ENCODE measurements around the gene SF3A2.
"Not testable (repeated sequence)": the region's sequence is repeated elsewhere in the genome, so short reads cannot be mapped to it uniquely, and the experiment has no call there.

Gene SF3A2

GRCh38 chr19:2274931-2275535 is 38.4 kb downstream of the SF3A2 start:
- DNase-seq (ENCODE audit: low read depth, low spot score) = no peak

DNA sequence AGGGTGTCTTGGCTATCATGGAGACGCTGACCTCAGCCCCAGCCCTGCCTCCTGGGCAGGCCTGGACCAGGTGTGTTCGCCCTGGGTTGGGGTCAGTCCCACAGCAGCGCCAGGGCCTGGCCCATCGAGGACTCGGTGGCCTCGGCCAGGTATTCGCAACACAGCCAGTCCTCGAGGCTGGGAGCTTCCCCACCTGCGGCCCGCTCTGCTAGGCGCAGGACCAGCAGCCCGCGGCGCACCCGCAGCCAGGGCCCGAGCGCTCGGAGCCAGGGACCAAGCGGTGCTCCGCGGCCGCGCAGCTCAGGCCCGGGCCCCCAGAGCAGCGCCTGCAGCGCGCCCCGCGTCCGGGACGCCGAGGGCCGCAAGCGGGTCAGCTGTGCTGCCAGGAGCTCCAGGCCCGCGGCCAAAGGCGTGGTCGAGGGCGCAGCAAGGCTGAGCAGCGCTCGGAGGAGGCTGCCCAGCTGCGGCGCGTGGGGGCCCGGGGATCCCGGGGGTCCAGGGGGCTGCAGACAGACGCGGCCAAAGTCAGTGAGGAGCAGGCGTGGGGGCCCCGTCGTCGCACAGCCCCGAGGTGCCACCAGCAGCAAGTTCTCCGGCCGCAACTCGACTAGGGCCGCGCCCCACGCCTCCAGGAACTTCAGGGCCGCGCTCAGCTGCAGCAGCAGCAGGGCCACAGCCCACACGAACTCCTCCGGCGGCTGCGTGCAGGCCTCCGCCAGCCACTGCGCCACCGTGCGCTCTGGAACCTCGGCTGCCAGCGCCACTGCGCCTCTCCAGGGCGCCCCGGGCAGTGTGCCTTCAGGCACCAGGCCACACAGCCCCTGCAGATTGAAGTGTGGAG is 39.2 kb downstream of the SF3A2 start:
- DNase-seq (ENCODE audit: low read depth, low spot score) = no peak

DNA sequence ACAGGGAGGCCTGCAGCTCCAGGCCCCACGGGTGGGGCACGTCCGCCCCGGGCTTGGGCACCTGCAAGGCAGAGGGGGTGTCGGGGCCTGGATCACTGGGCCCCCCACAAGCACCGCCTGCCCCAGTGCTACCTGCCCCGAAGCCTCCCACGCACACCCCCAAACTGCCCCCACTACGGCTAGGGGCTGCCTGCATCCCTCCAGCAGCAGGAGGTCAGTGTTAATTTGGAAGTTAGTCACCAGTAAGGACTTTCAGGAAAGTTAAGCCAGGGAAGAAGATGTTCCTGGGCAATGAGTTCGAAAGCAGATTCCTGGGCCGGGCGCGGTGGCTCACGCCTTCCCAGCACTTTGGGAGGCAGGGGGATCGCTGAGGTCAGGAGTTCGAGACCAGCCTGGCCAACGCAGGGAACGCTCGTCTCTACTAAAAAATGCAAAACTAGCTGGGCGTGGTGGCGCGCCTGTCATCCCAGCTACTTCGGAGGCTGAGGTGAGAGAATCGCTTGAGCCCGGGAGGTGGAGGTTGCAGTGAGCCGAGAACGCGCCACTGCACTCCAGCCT is 39.9 kb downstream of the SF3A2 start:
- DNase-seq (ENCODE audit: low read depth, low spot score) = no peak

- no peak for DNase-seq (ENCODE audit: low read depth, low spot score)
These were observed 40.5 kb downstream of the SF3A2 start for GRCh38 chr19:2277138-2277537.

DNA sequence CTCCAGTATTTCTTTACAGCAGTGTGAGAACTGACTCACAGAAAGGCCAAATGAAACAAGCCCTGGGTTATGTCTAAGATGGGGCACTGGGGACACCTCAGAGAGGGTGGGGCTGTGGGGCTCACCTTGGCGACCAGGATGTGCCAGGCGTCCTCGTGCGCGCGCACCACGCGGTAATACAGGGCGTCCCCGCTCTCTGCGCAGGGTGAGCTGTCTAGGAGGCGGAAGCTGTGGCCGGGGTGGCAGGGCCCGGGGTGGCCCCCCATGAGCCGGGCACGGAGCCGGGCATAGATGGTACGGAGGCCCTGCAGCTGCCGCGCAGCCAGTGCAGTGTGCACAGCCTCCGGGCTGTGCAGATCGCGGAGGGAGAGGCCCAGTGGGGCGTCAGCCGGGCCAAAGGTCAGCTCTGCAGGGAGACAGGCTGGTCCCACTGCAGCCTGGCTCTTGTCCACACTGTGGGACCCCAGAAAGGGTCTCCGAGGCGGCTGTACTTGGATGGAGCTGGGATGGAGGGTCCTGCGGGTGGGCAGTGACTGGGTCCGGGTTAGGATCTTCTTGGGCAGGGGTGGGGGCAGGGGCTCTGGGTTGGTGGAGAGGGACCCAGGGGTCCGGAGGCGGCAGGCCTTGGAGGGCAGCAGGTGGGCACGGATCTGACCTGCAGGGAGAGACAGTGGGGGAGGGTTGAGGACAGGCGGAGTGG is 42.0 kb downstream of the SF3A2 start:
- DNase-seq (ENCODE audit: low read depth, low spot score) = no peak

DNA sequence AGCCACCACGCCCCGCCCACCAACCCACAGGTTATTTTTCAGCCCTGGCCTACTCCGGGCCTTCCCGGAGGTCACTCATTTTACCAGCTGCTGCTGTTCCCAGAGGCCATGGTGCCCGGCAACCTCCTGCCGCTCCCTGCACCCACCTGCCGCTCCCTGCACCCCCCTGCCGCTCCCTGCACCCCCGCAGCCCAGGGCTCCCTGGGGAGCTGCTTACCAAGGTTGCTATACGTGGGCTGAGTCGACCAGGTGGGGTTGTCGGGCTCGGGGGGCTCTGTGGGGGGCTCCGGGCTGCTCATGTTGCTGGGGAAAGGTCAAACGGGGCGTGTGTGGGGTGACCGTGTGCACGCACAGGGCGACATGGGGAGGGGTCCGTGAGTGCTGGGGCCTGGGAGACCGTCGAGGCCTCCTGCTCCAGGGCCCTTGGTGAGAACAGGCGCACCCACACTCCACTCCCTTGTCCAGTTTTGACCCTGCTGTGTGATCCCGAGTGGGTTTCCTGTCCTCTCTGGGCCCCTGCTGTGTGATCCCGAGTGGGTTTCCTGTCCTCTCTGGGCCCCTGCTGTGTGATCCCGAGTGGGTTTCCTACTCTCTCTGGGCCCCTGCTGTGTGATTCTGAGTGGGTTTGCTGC is 44.1 kb downstream of the SF3A2 start:
- no peak for DNase-seq (ENCODE audit: low read depth, low spot score)

GRCh38 chr19:2281265-2282061 is 44.8 kb downstream of the SF3A2 start:
- DNase-seq (ENCODE audit: low read depth, low spot score) = not testable (repeated sequence)

DNA sequence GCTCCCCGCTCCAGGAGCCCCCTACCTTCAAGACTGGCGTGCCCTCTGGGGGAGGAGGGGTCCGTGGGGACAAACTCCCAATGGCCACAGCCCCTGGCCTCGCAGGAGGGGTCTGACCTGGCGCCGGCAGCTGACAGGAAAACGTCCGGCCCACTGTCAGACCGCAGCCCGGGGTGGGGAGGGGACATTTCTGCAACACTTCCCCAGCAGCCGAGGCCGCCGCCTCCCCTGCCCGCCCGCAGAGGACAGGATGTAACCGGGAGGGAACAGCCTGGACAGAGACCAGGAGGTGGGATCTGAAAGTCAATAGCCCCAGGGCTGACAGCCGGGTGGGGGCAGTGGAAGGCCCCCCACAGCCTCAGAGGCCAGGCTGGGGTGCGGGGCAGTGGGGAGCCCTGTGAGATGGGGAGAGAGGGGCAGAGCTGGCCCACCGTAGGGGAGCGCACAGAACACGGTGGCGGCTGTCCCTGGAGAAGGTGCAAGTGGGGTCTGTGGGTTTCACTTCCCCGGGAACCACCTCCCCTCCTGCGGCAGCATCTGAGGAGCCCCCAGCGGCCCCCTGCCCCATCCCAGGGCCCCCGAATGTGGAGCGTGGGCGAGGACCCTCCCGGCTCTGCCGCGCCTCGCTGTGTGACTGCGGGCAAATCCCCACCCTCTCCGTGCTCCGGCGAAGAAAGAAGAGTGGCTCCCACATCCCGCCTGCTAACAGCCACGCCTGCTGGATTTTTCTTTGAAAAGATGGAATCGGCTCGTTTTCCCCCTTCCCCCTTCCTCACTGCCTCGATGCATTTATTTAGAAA is 45.6 kb downstream of the SF3A2 start, which contains the start of gene PEAK3:
Gene PEAK3, minus strand, starts transcription at position 114 of the 800 bp plus-strand sequence. CDS start 1,244 bp downstream, outside the sequence.
- no peak for DNase-seq (ENCODE audit: low read depth, low spot score)

GRCh38 chr19:2282862-2283237 is 46.2 kb downstream of the SF3A2 start:
- DNase-seq (ENCODE audit: low read depth, low spot score) = no peak

- DNase-seq (ENCODE audit: low read depth, low spot score) = no peak
These were observed 47.3 kb downstream of the SF3A2 start for GRCh38 chr19:2283835-2284507.

- no peak for DNase-seq (ENCODE audit: low read depth, low spot score)
These were observed 49.9 kb downstream of the SF3A2 start for GRCh38 chr19:2286402-2287140.

- DNase-seq (ENCODE audit: low read depth, low spot score) = no peak
These were observed 51.1 kb downstream of the SF3A2 start for GRCh38 chr19:2287585-2288337.

DNA sequence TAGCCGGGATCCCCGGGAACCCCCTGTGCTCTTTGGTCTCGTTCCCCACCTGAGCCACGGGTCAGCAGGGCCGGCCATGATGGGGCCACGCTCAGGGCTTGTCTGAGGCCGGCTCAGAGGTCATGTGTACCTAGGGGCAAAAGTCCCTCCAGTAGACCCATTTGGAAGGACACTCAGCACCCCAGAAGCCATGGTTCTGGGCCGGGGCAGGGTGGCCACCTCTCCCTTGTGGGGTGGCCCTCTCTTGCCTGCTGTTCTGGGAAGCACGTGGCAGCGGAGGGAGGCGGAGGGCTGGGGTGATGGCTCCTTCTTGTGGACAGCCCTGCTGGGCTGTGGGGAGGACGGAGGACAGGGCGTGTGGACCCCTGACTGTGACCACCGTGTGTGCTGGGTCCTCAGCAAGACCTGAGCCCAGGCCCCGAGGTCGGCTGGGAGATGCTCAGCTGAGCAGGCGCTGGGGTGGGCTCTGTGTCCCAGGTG is 51.8 kb downstream of the SF3A2 start:
- DNase-seq (ENCODE audit: low read depth, low spot score) = no peak

- DNase-seq (ENCODE audit: low read depth, low spot score) = no peak
These were observed 52.4 kb downstream of the SF3A2 start for GRCh38 chr19:2288818-2289713.

- no peak for DNase-seq (ENCODE audit: low read depth, low spot score)
These were observed 53.3 kb downstream of the SF3A2 start for GRCh38 chr19:2289714-2290435.
